GM21515 (cell line): ENCODE data around the gene PLXDC2.
"Not testable (repeated sequence)": the region's sequence is repeated elsewhere in the genome, so short reads cannot be mapped to it uniquely, and the experiment has no call there.

Experiments used
- ATAC-seq: cut with Tn5 transposase; IDR thresholded peaks from one replicate; pipeline ENCODE4 v1.9.1; 2021; ENCODE audit not compliant: unreplicated experiment

PLXDC2 gene

DNA sequence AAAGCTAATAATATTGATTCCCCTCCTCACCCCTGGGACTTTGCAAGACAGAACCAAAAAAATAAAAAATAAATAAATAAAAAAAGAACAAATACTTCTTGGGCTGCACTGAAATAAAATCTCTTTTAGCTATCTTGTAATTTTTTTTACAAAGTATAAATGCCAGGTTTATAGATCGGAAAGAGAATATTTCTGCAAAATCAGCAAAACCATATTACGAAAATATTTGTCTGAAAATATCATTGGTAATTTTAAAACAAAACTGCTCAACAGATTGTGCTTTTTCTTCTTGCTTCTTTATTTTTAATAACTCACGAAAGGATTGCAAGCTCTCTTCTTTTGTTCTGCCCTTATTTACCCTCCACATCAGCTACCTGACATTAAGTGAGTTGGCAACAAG is 213.3 kb downstream of the PLXDC2 start:
- no peak for ATAC-seq

DNA sequence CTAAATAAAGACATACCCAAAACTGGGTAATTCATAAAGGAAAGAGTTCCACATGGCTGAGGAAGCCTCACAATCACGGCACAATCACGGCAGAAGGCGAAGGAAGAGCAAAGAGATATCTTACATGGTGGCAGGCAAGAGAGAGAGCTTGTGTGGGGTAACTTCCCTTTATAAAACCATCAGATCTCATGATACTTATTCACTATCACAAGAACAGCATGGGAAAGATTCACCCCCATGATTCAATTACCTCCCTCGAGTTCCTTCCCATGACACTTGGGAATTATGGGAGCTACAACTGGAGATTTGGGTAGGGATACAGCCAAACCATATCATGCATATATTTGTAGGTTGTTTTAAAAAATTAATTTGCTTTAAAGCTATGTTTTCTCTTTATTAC is 217.2 kb downstream of the PLXDC2 start:
- no peak for ATAC-seq

DNA sequence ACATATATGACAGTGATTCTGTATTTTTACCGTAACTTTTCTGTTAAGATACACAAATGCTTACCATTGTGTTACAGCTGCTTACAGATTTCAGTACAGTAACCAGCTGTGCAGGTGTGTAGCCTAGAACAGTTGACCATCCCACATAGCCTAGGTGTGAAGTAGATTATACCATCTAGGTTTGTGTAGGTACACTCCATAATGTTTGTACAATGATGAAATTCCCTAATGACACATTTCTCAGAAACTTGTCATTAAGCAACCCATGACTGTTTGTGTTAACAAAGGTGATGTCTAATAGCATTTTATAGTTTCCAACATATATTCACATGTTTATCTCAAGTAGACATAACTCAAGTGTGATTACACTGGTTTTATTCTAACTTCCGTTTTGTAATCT is 218.5 kb downstream of the PLXDC2 start:
- ATAC-seq = no peak

DNA sequence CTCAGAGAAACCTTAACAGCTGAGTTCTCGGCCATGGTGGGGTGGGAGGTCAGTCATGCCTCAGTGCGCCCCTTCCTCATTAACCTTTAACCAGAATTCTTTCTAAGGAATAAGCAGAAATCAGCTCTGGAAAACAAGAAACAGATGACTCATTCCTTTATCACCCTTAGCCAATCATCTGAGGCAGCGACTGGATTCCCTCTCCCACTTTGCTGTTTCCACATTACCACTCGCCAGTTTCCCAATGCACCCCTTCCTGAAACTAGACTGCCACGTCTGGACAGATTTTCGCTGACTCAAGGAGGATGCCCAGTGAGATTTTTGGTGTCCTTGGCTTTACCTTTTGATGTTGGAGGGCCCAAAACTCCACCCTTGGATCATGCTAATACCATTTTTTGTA is 223.8 kb downstream of the PLXDC2 start:
- ATAC-seq = no peak

DNA sequence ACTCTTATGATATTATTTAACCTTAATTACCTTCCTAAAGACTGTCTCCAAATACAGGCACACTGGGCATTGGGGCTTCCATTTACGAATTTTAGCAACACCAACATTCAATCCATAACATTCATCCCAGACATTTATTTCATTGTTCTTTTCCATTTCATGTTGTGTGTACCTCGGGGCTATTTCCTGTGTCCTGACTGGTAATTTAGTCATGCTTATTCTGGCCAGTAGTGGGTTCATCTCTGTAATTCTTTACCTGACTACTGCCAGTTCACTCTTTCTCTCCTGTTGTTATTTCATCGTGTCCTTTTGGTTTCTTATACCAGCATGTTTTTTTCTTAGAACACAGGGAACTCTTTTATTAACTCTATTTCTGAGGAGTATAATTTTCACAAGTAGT is 225.7 kb downstream of the PLXDC2 start:
- no peak for ATAC-seq

DNA sequence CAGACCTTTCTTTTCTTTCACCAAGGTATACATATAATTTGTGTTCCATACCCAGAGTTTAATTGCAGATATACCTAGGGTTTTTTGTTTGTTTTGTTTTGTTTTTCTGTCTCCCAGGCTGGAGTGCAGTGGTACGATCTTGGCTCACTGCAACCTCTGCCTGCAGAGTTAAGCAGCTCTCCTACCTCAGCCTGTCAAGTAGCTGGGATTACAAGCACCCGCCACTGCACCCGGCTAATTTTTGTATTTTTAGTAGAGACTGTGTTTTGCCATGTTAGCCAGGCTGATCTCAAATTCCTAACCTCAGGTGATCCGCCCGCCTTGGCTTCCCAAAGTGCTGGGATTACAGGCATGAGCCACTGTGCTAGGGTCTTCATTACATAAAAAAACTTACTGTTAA is 228.9 kb downstream of the PLXDC2 start:
- not testable (repeated sequence) for ATAC-seq

DNA sequence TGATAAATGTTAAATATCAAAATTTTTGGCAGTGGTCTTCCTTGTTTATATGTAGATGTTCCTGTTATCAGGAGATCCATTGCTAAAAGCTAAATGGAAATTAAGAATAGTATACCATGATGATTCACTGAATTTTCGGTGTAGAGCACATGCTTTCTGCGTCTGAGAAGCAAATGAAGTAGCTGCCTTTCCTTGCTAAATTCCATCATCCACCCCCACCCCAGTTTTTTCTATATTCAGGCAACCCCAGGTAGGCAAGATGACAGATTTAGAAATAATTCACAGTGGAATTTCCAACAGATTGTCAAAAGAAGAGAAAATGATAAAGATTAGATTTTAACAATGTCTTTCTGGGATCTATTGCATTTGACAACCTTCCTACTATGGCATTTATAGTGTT is 231.9 kb downstream of the PLXDC2 start:
- no peak for ATAC-seq

DNA sequence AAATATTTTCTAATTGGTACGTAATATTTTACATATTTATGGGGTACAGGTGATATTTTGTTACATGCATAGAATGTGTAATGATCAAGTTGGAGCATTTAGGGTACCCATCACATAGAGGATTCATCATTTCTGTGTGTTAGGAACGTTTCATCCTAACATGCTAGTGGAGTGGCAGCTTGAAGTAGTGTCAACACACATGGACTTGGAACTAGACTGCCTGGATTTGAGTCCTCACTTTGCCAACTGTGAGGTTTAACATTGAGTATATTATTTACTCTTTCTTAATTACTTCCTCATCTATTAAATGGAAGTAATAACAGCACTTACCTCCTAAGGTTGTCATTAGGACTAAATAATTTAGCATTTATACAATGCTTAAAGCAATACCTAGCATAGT is 241.9 kb downstream of the PLXDC2 start:
- ATAC-seq = no peak

DNA sequence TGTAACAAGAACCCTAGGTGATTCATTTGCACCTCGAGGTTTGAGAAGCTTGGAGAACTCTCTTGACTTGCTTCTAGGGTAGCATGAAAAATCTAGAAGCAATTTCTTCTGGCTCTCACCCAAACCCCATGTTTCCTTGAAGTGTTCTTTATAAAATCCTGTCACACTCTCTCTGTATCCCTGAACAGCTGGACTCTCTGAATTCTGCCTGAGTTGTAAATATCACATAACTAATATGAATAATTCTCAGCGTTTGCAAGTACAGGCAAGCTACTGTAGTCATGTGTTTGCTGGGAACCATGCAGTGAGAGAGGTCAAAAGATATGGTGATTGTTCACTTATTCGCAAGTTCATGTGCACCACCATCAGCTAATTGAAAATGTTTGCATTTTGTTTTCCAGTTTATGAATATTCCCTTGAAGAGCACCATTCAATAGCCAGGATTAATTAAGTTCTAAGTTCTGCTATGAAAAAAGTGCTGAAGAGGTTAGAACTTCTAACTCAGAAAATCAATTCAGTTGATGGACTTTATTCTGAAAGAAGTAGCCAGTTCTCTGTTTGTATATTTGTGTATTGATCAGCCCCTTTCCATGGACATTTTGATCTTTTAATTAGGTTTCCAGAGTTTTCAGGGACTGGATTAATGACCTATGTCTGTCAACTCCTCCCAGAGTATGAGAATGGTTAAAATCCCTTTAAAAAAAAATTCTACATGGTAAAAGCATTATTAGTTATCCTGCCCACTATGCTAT is 243.0 kb downstream of the PLXDC2 start:
- ATAC-seq = no peak

DNA sequence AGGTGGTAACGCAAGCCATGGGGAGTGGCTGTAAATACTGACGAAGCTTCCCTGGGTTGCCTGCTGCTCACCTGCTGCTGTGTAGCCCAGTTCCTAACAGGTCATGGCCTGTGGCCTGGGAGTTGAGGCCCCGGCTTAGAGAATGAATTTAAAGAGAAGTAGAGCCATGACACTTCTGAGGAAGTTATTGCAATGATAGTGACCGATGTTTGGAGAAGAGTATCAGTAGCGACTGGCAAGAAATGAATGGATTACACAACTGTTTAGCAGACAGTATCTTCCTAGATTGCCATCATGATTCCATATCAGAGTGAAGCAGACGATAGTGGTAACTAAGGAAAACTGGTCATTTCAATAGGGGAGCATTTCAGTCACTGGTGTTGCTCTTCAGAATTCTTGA is 249.6 kb downstream of the PLXDC2 start:
- ATAC-seq = no peak

DNA sequence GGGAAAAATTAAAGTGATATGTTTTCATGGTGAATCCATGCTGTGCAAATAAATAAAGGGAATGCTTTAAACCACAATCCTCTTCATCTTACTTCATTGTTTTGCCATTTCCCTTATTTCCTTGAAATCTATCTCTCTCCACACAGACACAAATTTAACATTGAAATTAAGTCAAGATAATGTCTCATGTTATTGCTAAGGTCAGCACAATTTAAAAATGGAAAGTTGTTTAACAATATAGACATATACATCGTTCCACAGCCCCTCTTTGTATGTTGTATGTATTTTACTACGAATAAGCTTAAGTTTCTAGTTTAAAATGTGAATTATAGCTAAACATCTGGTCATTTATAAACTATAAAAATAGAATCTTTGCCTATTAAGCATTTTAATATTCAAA is 256.9 kb downstream of the PLXDC2 start:
- no peak for ATAC-seq

DNA sequence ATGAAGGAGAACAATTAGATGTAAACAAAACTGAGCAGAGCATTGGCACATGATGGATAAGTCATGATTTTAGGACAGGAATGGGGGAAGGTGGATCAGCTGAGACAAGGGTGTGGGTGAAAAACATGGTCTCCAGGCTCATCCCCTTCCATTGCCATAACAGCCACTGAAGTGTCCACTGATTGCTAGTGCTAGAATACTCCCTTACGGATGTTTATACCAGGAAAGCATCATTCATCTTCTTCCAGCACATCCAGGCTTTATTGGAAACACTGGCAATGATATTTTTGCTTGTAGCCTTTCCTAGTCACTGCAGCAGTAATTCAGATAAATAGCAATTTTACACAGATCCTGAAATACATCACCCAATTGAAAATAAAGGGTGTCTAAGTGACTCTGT is 259.5 kb downstream of the PLXDC2 start:
- no peak for ATAC-seq

DNA sequence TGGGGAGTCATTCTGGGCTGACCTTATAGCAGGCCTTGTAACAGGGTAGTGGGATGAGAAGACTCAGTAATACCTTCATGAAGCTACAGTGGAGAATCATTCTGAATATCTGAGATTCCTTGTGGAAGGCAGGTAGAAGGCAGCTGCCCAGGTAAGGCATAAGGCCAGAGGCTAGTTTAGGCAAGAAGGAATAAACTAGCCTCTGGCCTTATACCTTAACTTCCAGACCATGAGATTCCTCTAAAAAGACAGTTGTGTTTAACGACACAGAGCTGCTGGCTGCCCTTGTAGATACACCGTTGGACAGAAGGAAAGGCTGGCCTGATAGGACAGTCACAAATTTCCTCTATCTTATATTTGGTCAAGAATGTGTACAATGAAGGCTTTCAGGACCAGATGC is 268.2 kb downstream of the PLXDC2 start:
- ATAC-seq = no peak

DNA sequence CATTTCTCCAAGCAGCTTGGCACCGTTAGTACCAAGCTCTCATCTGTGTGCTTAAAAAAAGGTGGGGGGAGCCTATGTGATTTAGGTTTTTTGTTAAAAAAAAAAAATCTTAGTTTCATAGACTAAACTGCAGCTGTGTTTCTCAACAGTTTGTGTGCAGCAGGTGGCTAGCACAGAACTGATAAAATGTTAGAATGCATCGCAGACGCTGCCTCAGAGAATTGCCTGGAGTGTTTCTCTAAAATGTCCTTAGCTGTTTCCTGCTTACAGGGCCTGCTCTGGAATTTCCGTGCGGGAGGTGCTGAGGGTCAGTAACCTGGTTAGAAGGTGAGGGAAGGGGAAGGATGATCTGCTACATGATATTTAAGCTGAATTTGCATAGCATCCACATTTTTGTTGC is 268.9 kb downstream of the PLXDC2 start:
- ATAC-seq = no peak

DNA sequence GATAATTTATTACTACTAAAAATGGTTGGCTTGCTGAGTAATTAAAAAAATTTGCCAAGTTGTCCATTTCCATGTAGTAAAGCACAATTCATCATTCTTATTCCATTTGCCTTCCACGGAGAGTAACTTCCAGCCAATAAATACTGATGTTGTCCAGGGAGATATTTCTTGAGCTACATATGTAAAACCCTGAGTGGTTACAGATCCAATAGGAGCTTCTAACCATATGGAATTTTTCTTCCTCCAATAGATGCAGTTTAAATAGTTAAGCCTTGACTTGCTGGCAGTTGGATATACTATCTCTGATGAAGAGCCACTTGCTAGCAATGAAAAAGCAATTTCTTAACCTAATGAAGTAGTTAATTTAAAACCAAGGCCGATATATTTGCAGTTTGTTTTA is 271.1 kb downstream of the PLXDC2 start:
- no peak for ATAC-seq

DNA sequence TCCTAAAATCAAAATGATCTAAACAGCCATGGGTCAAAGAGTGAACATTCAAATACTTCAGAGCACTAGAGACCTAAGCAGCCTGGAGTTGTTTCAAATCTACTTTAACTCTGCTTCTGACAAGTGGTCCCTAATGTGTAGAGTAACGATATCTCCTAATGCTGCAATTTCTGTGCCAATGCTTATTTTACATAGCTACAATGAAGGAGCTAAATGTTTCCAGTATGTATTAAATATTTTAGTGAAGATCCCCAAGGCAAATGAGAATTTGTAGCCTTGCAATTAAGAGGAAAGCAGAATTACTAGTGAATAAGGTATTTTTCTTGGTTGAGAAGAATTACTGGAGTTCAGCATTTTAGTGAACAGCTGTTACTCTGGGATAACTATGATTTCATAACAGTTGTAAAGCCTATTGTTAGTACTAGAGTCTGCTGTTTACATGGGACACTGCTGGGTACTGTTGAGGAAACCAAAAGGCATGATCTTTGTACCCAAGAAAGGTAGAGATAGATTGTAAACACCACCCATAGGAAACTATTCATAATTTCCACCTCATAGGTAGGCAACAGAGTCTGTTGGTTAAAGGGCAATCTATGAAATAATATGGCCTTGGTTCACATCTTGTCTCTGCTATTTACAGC is 271.9 kb downstream of the PLXDC2 start:
- no peak for ATAC-seq

DNA sequence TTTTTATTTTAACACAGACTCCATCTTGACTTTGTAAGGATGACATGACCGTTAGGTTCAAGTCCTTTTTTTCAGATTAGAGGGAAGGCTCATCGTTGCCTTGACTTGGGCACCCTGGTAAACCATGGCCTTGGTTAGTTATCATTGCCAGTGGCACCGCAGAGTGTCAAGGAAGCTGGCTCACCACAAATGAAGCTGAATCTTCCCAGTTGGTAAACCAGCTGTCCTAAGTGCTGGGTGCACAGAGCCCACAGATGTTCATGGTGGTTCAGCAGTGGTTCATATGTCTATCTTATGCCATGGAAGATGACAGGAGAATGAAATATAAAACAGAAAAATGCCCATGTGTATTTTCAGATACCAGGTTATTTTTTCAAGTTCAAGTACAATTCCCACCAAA is 273.6 kb downstream of the PLXDC2 start:
- ATAC-seq = no peak

DNA sequence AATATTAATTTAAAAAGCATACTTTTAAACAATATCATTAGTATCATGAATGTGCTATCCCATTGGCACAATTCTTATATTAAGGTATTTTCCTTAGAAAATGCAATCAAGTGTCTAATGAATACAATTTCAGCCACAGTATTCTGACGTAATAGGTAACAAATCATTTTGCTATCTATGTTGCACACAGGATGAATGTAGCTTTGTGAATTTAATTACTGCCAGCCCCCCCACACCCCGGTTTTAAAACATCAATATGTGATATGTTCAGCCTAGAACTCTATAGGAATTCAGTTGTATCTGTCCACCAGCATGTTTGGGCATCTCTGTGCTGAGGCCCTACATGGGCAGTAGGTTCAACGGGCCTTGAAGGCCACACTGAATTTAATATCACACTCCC is 274.6 kb downstream of the PLXDC2 start:
- ATAC-seq = no peak

DNA sequence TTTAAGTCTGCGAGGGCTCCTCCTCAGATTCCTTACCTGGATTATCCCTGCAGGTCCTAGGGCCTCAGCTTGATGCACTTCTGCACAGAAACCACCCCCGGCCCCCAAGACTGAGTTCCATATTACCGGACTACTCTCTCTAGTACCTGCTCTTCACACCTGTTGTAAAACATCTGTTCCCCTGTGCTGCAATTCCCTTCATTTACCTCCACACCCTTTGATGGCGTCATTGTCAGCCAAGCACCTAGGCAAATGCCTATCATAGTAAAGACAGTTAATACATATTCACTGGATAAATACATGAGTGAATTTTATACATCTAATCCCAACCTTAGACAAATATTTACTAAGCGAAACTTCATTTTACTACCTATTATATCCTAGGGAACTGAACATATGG is 275.5 kb downstream of the PLXDC2 start:
- ATAC-seq = no peak

DNA sequence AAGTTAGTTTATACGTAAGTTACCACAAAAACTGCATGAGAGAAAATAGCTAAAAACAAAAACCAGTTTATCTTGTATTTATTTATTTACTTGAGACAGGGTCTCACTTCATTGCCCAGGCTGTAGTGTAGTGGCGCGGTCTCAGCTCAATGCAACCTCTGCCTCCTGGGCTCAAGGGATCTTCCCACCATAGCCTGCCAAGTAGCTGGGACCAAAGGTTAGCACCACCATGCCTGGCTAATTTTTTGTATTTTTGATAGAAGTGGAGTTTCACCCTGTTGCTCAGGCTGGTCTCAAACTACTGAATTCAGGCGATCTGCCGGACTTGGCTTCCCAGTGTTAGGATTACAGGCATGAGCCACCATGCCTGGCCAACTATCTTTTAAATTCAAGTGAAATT is 277.4 kb downstream of the PLXDC2 start:
- no peak for ATAC-seq

DNA sequence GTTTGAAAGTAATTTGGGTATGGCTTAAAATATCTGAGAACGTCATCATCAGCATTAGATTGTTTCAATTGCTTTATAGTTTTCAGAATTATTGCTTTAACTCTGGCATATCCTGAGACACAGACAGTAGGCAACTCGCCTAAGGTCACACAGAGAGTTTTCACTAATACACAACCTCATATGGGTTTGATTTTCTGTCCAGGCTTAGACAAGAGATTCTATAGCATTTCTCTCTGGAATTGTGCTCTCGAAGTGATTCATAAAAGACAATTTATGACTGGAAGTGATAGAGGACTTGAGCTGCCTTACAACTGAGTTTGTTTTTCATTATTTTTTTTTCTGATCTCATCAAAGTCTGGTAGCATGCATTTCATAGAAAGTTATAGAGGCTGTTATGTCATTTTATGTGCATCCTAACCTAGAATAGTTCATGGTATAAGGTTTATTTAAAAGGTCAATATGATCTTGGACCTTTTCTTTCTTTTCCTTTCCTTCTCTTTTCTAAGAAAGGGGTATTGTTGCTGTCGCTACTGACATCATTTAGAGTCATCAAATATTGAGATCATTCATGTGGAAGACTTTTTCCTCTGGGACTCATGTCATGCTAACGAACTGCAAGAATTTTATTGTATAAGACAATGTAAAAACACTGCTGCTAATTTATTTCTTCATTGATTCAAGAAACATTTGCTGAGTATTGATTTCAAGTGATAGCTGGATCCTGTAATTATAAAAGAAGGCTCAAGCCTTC is 278.2 kb downstream of the PLXDC2 start:
- no peak for ATAC-seq

DNA sequence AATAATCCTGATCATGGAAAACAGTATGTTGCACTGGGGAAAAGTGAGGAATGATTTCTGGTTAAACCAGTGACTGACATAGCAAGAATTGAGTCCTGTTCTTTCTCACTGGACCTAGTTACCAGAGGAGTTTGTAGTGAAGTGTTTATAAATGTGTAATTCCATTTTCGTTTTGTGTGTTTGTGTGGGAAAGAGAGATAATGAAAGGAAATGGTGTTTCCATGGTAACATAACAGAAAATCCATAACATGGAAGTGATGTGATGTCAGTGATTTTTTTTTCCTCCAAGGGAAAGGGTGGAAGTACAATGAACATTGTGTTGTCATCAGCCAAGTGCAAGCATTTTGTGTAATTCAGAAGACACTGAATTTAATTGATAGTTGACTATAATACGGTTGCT is 283.9 kb downstream of the PLXDC2 start:
- no peak for ATAC-seq
